ENCODE measurements around the gene TEKT1.

TEKT1 gene

GRCh38 chr17:6796017-6796886, 35.3 kb downstream of the TEKT1 start:
- no peaks in the 10 kb centered on the region for H3K4me1 ChIP-seq
- DNase-seq: no peak

GRCh38 chr17:6793748-6794493, 37.6 kb downstream of the TEKT1 start:
- H3K4me3 ChIP-seq (ENCODE audit: low read depth, low read length): no peak overlapping the region
- no peak for DNase-seq
- H3K9me3 ChIP-seq: no peaks in the 10 kb centered on the region
- H3K4me1 ChIP-seq: no peaks in the 10 kb centered on the region
- no peaks in the 10 kb centered on the region for H3K36me3 ChIP-seq
- H3K27me3 ChIP-seq: no peaks in the 10 kb centered on the region
- TF ChIP-seq, protein P1, sequence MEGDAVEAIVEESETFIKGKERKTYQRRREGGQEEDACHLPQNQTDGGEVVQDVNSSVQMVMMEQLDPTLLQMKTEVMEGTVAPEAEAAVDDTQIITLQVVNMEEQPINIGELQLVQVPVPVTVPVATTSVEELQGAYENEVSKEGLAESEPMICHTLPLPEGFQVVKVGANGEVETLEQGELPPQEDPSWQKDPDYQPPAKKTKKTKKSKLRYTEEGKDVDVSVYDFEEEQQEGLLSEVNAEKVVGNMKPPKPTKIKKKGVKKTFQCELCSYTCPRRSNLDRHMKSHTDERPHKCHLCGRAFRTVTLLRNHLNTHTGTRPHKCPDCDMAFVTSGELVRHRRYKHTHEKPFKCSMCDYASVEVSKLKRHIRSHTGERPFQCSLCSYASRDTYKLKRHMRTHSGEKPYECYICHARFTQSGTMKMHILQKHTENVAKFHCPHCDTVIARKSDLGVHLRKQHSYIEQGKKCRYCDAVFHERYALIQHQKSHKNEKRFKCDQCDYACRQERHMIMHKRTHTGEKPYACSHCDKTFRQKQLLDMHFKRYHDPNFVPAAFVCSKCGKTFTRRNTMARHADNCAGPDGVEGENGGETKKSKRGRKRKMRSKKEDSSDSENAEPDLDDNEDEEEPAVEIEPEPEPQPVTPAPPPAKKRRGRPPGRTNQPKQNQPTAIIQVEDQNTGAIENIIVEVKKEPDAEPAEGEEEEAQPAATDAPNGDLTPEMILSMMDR (IDR thresholded peaks at IDR 0.05; ENCODE audit: low read depth, low read length): no peak

More at GRCh38 chr17:6796017-6796886, 35.3 kb downstream of the TEKT1 start:
- no peak overlapping the region for H3K4me3 ChIP-seq (ENCODE audit: low read depth, low read length)
- H3K36me3 ChIP-seq: no peaks in the 10 kb centered on the region
- H3K27me3 ChIP-seq: no peaks in the 10 kb centered on the region
- TF ChIP-seq, protein P1 (IDR thresholded peaks at IDR 0.05; ENCODE audit: low read depth, low read length): no peak
- H3K9me3 ChIP-seq: no peaks in the 10 kb centered on the region

DNA sequence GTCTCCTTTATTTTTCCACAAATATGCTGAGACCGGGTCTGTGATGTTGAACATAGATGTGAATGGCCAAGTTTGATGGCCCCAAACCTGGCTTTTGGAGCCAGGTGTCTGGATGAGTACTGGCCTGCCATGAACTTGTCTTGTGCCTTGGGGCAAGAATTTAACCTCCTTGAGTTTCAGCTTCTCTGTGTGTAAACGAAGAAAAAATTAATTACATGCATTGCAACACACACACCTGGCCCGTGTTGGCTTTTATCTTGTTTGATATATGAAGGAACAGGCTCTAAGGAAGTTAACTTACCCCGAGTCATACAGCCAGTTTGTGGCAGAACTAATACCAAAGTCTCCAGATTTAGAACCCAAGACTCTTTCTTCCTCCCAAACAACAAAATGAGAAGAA, 42.4 kb downstream of the TEKT1 start:
- H3K27me3 ChIP-seq: no peaks in the 10 kb centered on the region
- no peak for DNase-seq
- no peaks in the 10 kb centered on the region for H3K9me3 ChIP-seq
- TF ChIP-seq, protein P1 (IDR thresholded peaks at IDR 0.05; ENCODE audit: low read depth, low read length): no peak
- H3K36me3 ChIP-seq: no peaks in the 10 kb centered on the region
- H3K4me3 ChIP-seq (ENCODE audit: low read depth, low read length): no peak overlapping the region
- no peaks in the 10 kb centered on the region for H3K4me1 ChIP-seq

- H3K27me3 ChIP-seq: no peaks in the 10 kb centered on the region
- no peaks in the 10 kb centered on the region for H3K4me1 ChIP-seq
- DNase-seq: no peak
- H3K4me3 ChIP-seq (ENCODE audit: low read depth, low read length): no peak overlapping the region
- TF ChIP-seq, protein P1 (IDR thresholded peaks at IDR 0.05; ENCODE audit: low read depth, low read length): no peak
- no peaks in the 10 kb centered on the region for H3K36me3 ChIP-seq
- no peaks in the 10 kb centered on the region for H3K9me3 ChIP-seq
Measured at GRCh38 chr17:6787081-6787693, 44.3 kb downstream of the TEKT1 start.

DNA sequence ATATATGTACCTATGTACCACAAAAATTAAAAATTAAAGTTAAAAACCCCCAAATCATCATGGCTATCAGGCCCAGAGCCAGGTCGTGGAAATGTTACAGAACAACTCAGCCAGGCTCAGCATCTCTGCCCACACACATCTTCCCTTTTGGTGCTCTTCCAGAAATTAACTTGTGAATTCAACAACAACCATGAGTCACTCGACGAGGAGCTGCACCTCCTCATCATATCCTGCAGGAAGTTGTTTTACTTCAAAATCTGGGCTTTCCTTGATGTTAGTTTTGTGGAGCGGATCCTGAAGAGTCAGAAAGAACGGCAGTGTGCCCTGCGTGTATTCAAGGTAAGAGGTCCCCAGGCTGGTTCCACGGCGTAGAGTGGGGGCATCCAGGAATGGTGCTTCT, 44.9 kb downstream of the TEKT1 start:
- H3K27me3 ChIP-seq: no peaks in the 10 kb centered on the region
- no peak for DNase-seq
- H3K4me1 ChIP-seq: no peaks in the 10 kb centered on the region
- TF ChIP-seq, protein P1 (IDR thresholded peaks at IDR 0.05; ENCODE audit: low read depth, low read length): no peak
- H3K4me3 ChIP-seq (ENCODE audit: low read depth, low read length): no peak overlapping the region
- H3K9me3 ChIP-seq: no peaks in the 10 kb centered on the region
- H3K36me3 ChIP-seq: no peaks in the 10 kb centered on the region

Measured in BE2C (cell line).